ENCODE results near the gene FOLR2.
"Not testable (repeated sequence)": the region's sequence is repeated elsewhere in the genome, so short reads cannot be mapped to it uniquely, and the experiment has no call there.

FOLR2 gene

DNA sequence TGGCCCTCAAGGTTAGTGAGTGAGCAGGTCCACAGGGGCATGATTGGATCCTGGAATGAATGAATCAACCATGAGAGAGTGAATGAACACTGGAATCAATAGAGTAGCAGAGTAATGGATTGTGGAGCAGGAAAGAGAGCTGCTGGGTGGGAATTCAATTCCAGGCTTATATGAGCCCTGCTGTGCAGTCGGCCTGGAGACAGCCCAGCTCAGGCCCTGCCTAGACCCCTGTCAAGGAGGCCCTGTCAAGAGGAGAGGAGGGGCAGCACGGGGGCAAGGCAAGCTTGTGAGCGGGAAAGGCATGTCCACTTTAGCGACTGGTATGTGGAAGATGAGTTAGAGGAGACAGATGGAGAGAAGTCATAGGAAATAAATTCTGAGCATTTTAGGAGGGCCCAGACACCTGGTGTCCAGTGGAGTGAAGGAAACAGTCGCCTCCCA lies 25.9 kb upstream of the FOLR2 start:
- TF ChIP-seq FOXM1 (IDR thresholded peaks at IDR 0.05; ENCODE audit: borderline replicate concordance) = no peak
- no peak for TF ChIP-seq CTBP1 (IDR thresholded peaks at IDR 0.05; ENCODE audit: borderline replicate concordance)
- no peak for TF ChIP-seq LEF1 (IDR thresholded peaks at IDR 0.05; ENCODE audit: borderline replicate concordance)
- TF ChIP-seq NFRKB (IDR thresholded peaks at IDR 0.05) = no peak
- no peak for TF ChIP-seq FOXK2 (IDR thresholded peaks at IDR 0.05)
- TF ChIP-seq, protein P1, sequence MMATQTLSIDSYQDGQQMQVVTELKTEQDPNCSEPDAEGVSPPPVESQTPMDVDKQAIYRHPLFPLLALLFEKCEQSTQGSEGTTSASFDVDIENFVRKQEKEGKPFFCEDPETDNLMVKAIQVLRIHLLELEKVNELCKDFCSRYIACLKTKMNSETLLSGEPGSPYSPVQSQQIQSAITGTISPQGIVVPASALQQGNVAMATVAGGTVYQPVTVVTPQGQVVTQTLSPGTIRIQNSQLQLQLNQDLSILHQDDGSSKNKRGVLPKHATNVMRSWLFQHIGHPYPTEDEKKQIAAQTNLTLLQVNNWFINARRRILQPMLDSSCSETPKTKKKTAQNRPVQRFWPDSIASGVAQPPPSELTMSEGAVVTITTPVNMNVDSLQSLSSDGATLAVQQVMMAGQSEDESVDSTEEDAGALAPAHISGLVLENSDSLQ (IDR thresholded peaks at IDR 0.05) = no peak
- no peak for TF ChIP-seq ARNT (IDR thresholded peaks at IDR 0.05)
- no peak for TF ChIP-seq SP1 (IDR thresholded peaks at IDR 0.05)
- TF ChIP-seq SUZ12 (IDR thresholded peaks at IDR 0.05) = no peak
- TF ChIP-seq HDGF (IDR thresholded peaks at IDR 0.05; ENCODE audit: borderline replicate concordance) = no peak
- TF ChIP-seq ELF4 (IDR thresholded peaks at IDR 0.05) = no peak
- TF ChIP-seq BHLHE40 (IDR thresholded peaks at IDR 0.05; ENCODE audit: borderline replicate concordance) = no peak
- no peak for TF ChIP-seq TARDBP (IDR thresholded peaks at IDR 0.05)
- no peak for TF ChIP-seq ZNF384 (IDR thresholded peaks at IDR 0.05)
- no peak for TF ChIP-seq FOXA1 (IDR thresholded peaks at IDR 0.05)
- TF ChIP-seq L3MBTL2 (conservative IDR thresholded peaks at IDR 0.05) = no peak
- POLR2A ChIA-PET = interaction anchor here (2.6 kb wide), 1 partner anchor 33 kb away, joined by 11 read pairs; the partner anchor contains the start of gene INPPL1
- CTCF ChIA-PET = interaction anchor here (0.6 to 1.0 kb wide), 3 partner anchors 11 to 165 kb away, joined by 3 to 5 read pairs (median 4); no protein-coding TSS in a partner anchor

DNA sequence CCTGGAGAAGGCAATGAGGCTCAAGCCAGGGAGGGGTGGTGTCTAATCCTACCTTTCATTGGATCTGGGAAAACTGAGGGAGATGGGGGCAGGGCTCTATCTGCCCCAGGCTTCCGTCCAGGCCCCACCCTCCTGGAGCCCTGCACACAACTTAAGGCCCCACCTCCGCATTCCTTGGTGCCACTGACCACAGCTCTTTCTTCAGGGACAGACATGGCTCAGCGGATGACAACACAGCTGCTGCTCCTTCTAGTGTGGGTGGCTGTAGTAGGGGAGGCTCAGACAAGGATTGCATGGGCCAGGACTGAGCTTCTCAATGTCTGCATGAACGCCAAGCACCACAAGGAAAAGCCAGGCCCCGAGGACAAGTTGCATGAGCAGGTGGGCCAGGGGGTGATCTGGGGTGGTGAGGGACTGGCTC lies 24.6 kb upstream of the FOLR2 start, which contains the start of gene FOLR1:
Gene FOLR1 (plus strand): TSS at position 180 of the 421 bp plus-strand sequence. CDS start 34 bp downstream, at position 214.
- TF ChIP-seq ARNT (IDR thresholded peaks at IDR 0.05) (no peak), CTBP1 (IDR thresholded peaks at IDR 0.05; ENCODE audit: borderline replicate concordance) (no peak), FOXK2 (IDR thresholded peaks at IDR 0.05) (no peak), FOXM1 (IDR thresholded peaks at IDR 0.05; ENCODE audit: borderline replicate concordance) (no peak), BHLHE40 (IDR thresholded peaks at IDR 0.05; ENCODE audit: borderline replicate concordance) (no peak), SP1 (IDR thresholded peaks at IDR 0.05) (no peak), ZNF384 (IDR thresholded peaks at IDR 0.05) (no peak), TARDBP (IDR thresholded peaks at IDR 0.05) (no peak), SUZ12 (IDR thresholded peaks at IDR 0.05) (no peak), HDGF (IDR thresholded peaks at IDR 0.05; ENCODE audit: borderline replicate concordance) (no peak), LEF1 (IDR thresholded peaks at IDR 0.05; ENCODE audit: borderline replicate concordance) (no peak), ELF4 (IDR thresholded peaks at IDR 0.05) (no peak), FOXA1 (IDR thresholded peaks at IDR 0.05) (no peak), NFRKB (IDR thresholded peaks at IDR 0.05) (no peak), L3MBTL2 (conservative IDR thresholded peaks at IDR 0.05) (no peak)
- TF ChIP-seq, protein P1 (IDR thresholded peaks at IDR 0.05) = no peak
- DNase-seq (ENCODE audit: extremely low spot score) = no peak
- POLR2A ChIA-PET = no interaction called here
- CTCF ChIA-PET = interaction anchor here (1.4 kb wide), 1 partner anchor 9 kb away, joined by 5 read pairs; no protein-coding TSS in a partner anchor

More for the DNA sequence above, 25.9 kb upstream of the FOLR2 start:
- no peak for DNase-seq (ENCODE audit: extremely low spot score)

DNA sequence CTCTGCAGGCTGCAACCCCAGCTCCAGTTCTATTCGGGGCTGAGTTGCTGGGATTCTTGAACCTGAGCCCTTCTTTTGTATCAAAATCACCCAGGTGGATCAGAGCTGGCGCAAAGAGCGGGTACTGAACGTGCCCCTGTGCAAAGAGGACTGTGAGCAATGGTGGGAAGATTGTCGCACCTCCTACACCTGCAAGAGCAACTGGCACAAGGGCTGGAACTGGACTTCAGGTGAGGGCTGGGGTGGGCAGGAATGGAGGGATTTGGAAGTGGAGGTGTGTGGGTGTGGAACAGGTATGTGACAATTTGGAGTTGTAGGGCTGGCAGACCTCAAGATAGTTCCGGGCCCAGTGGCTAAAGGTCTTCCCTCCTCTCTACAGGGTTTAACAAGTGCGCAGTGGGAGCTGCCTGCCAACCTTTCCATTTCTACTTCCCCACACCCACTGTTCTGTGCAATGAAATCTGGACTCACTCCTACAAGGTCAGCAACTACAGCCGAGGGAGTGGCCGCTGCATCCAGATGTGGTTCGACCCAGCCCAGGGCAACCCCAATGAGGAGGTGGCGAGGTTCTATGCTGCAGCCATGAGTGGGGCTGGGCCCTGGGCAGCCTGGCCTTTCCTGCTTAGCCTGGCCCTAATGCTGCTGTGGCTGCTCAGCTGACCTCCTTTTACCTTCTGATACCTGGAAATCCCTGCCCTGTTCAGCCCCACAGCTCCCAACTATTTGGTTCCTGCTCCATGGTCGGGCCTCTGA lies 20.9 kb upstream of the FOLR2 start:
- ChIA-PET POLR2A (no interaction called here), CTCF (no interaction called here)
- DNase-seq (ENCODE audit: extremely low spot score) = no peak
- TF ChIP-seq FOXA1 (IDR thresholded peaks at IDR 0.05) = no peak
- TF ChIP-seq HDGF (IDR thresholded peaks at IDR 0.05; ENCODE audit: borderline replicate concordance) = no peak
- TF ChIP-seq SUZ12 (IDR thresholded peaks at IDR 0.05) = no peak
- TF ChIP-seq TARDBP (IDR thresholded peaks at IDR 0.05) = no peak
- no peak for TF ChIP-seq L3MBTL2 (conservative IDR thresholded peaks at IDR 0.05)
- TF ChIP-seq LEF1 (IDR thresholded peaks at IDR 0.05; ENCODE audit: borderline replicate concordance) = no peak
- TF ChIP-seq CTBP1 (IDR thresholded peaks at IDR 0.05; ENCODE audit: borderline replicate concordance) = no peak
- TF ChIP-seq NFRKB (IDR thresholded peaks at IDR 0.05) = no peak
- TF ChIP-seq, protein P1 (IDR thresholded peaks at IDR 0.05) = no peak
- no peak for TF ChIP-seq ARNT (IDR thresholded peaks at IDR 0.05)
- no peak for TF ChIP-seq SP1 (IDR thresholded peaks at IDR 0.05)
- TF ChIP-seq BHLHE40 (IDR thresholded peaks at IDR 0.05; ENCODE audit: borderline replicate concordance) = no peak
- TF ChIP-seq FOXM1 (IDR thresholded peaks at IDR 0.05; ENCODE audit: borderline replicate concordance) = no peak
- TF ChIP-seq FOXK2 (IDR thresholded peaks at IDR 0.05) = no peak

DNA sequence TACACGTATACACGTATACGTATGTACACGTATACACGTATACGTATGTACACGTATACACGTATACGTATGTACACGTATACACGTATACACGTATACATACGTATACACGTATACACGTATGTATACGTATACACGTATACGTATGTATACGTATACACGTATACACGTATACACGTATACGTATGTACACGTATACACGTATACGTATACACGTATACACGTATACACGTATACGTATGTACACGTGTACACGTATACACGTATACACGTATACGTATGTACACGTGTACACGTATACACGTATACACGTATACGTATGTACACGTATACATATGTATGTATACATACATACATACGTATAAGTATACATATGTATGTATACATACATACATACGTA lies 15.1 kb upstream of the FOLR2 start:
- POLR2A ChIA-PET; DNase-seq (ENCODE audit: extremely low spot score); CTCF ChIA-PET: not testable (repeated sequence)

DNA sequence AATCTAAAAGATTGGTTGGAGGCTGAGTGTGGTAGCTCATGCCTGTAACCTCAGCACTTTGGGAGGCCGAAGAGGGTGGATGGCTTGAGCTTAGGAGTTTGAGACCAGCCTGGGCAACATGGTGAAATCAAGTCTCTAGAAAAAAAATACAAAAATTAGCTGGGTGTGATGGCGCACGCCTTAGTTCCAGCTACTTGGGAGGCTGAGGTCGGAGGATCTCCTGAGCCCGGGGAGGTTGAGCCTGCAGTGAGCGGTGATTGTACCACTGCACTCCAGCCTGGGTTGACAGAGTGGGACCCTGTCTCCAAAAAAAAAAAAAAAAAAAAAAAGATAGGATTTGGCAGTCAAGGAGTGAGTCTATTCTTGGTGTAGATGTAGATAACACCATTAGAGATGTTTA lies 14.0 kb upstream of the FOLR2 start:
- no peak for TF ChIP-seq NFRKB (IDR thresholded peaks at IDR 0.05)
- no peak for TF ChIP-seq SUZ12 (IDR thresholded peaks at IDR 0.05)
- TF ChIP-seq FOXK2 (IDR thresholded peaks at IDR 0.05) = no peak
- TF ChIP-seq FOXA1 (IDR thresholded peaks at IDR 0.05) = no peak
- TF ChIP-seq, protein P1 (IDR thresholded peaks at IDR 0.05) = no peak
- no peak for TF ChIP-seq SP1 (IDR thresholded peaks at IDR 0.05)
- no peak for TF ChIP-seq CTBP1 (IDR thresholded peaks at IDR 0.05; ENCODE audit: borderline replicate concordance)
- no peak for TF ChIP-seq ELF4 (IDR thresholded peaks at IDR 0.05)
- TF ChIP-seq ARNT (IDR thresholded peaks at IDR 0.05) = no peak
- no peak for TF ChIP-seq FOXM1 (IDR thresholded peaks at IDR 0.05; ENCODE audit: borderline replicate concordance)
- no peak for TF ChIP-seq BHLHE40 (IDR thresholded peaks at IDR 0.05; ENCODE audit: borderline replicate concordance)
- TF ChIP-seq TARDBP (IDR thresholded peaks at IDR 0.05) = no peak
- no peak for TF ChIP-seq L3MBTL2 (conservative IDR thresholded peaks at IDR 0.05)
- no peak for TF ChIP-seq ZNF384 (IDR thresholded peaks at IDR 0.05)
- POLR2A ChIA-PET = no interaction called here
- CTCF ChIA-PET = interaction anchor here (0.6 kb wide), 1 partner anchor 59 kb away, joined by 4 read pairs; no protein-coding TSS in a partner anchor
- no peak for DNase-seq (ENCODE audit: extremely low spot score)

Measured in HEK293T (cell line).